IMR-90 (cell line): ENCODE data around the gene CFAP251. TPM values are rescaled to one million over a fixed set of nuclear protein-coding genes. Genes with fewer than 3 reads are reported as not detected.

Source experiments
- ATAC-seq: fragments of 200-7000 bp; cut with Tn5 transposase; 2 replicates; pipeline ENCODE4 v1.9.1; 2020; ENCODE audit warnings: low read depth, mild to moderate bottlenecking, moderate library complexity
- BruUV-seq: library from RNA; stranded (reverse); fragments of 400-500 nt; replicated peaks from 2 replicates; lab custom pipeline; 2021; lab: Mats Ljungman, UMichigan
- CTCF ChIA-PET: fragments of 300-600 bp; formaldehyde crosslinking; extraction: SDS; loops from one replicate; lab custom pipeline; 2021; ENCODE audit warnings: antibody characterized with exemption; lab: Yijun Ruan, JAX
- POLR2A ChIA-PET: fragments of 300-600 bp; sonication (Branson Sonifier 250); formaldehyde crosslinking; loops from one replicate; lab custom pipeline; 2022; ENCODE audit warnings: antibody characterized with exemption; ENCODE audit not compliant: unreplicated experiment; lab: Charles Lee
- DNase-seq: peaks from one replicate; pipeline ENCODE4 v3.0.0; 2013
- H2AFZ ChIP-seq: replicated peaks from 2 replicates; pipeline ENCODE3; 2013; ENCODE audit warnings: low read length, mild to moderate bottlenecking; ENCODE audit not compliant: poor library complexity
- H2AK5ac ChIP-seq: 2 replicates; pipeline ENCODE4 v1.6.1; 2013; ENCODE audit warnings: low read depth, low read length, inconsistent platforms
- H2AK9ac ChIP-seq: replicated peaks from 2 replicates; pipeline ENCODE3; 2013; ENCODE audit warnings: mild to moderate bottlenecking, low read depth, low read length, moderate library complexity; ENCODE audit not compliant: poor library complexity
- H2BK120ac ChIP-seq: 2 replicates; pipeline ENCODE4 v1.6.1; 2013; ENCODE audit warnings: low read depth, low read length, inconsistent platforms
- H2BK15ac ChIP-seq: 3 replicates; pipeline ENCODE4 v1.6.1; 2013; ENCODE audit warnings: low read depth, low read length, inconsistent platforms
- H2BK20ac ChIP-seq: 2 replicates; pipeline ENCODE4 v1.6.1; 2013; ENCODE audit warnings: low read depth, mild to moderate bottlenecking, inconsistent platforms, low read length, moderate library complexity
- H2BK5ac ChIP-seq: 2 replicates; pipeline ENCODE4 v1.6.1; 2013; ENCODE audit warnings: mild to moderate bottlenecking, low read depth, low read length, inconsistent platforms; ENCODE audit not compliant: poor library complexity, severe bottlenecking
- H3K14ac ChIP-seq: replicated peaks from 2 replicates; pipeline ENCODE4 v1.6.1; 2013; ENCODE audit warnings: low read depth, low read length, inconsistent platforms
- H3K18ac ChIP-seq: 2 replicates; pipeline ENCODE4 v1.6.1; 2013; ENCODE audit warnings: low read depth, low read length, control low read depth
- H3K23ac ChIP-seq: 2 replicates; pipeline ENCODE4 v1.6.1; 2013; ENCODE audit warnings: low read depth, low read length, inconsistent platforms
- H3K27ac ChIP-seq: 2 replicates; pipeline ENCODE4 v1.5.1; 2013; ENCODE audit warnings: mild to moderate bottlenecking, control low read depth, low read length; ENCODE audit not compliant: insufficient read depth
- H3K27me3 ChIP-seq: 2 replicates; pipeline ENCODE4 v1.6.1; 2013; ENCODE audit warnings: low read length; ENCODE audit not compliant: control insufficient read depth, insufficient read depth
- H3K36me3 ChIP-seq: 2 replicates; pipeline ENCODE4 v1.6.1; 2013; ENCODE audit warnings: low read length, mixed read lengths; ENCODE audit not compliant: control insufficient read depth, insufficient read depth
- H3K4ac ChIP-seq: 2 replicates; pipeline ENCODE4 v1.6.1; 2013; ENCODE audit warnings: low read depth, low read length, inconsistent platforms
- H3K4me1 ChIP-seq: 2 replicates; pipeline ENCODE4 v1.6.1; 2013; ENCODE audit warnings: low read length, mixed read lengths; ENCODE audit not compliant: control insufficient read depth, insufficient read depth
- H3K4me2 ChIP-seq: 2 replicates; pipeline ENCODE4 v1.6.1; 2013; ENCODE audit warnings: low read depth, mild to moderate bottlenecking, control low read depth, low read length, moderate library complexity
- H3K4me3 ChIP-seq: 2 replicates; pipeline ENCODE4 v1.5.1; 2013; ENCODE audit warnings: low read depth, mild to moderate bottlenecking, control low read depth, low read length, moderate library complexity; ENCODE audit not compliant: insufficient read depth
- H3K56ac ChIP-seq: 2 replicates; pipeline ENCODE4 v1.6.1; 2013; ENCODE audit warnings: low read length, inconsistent platforms; ENCODE audit not compliant: insufficient read depth; ENCODE audit errors: extremely low read depth
- H3K79me1 ChIP-seq, 2 experiments: 2 replicates each; pipeline ENCODE4 v1.6.1; 2013; ENCODE audit warnings: low read length in 2 of 2, inconsistent platforms in 1 of 2, low read depth in 1 of 2
- H3K9ac ChIP-seq: 2 replicates; pipeline ENCODE4 v1.6.1; 2013; ENCODE audit warnings: low read depth, low read length, control low read depth
- H3K9me1 ChIP-seq: 2 replicates; pipeline ENCODE4 v1.6.1; 2013; ENCODE audit warnings: low read length, inconsistent platforms; ENCODE audit not compliant: insufficient read depth
- H3K9me3 ChIP-seq: 2 replicates; pipeline ENCODE4 v1.6.1; 2013; ENCODE audit warnings: low read length; ENCODE audit not compliant: control insufficient read depth, insufficient read depth
- H4K20me1 ChIP-seq: 2 replicates; pipeline ENCODE4 v1.6.1; 2013; ENCODE audit warnings: low read length, inconsistent platforms; ENCODE audit not compliant: insufficient read depth
- H4K5ac ChIP-seq: 2 replicates; pipeline ENCODE4 v1.6.1; 2013; ENCODE audit warnings: mild to moderate bottlenecking, low read depth, low read length, control low read depth
- H4K8ac ChIP-seq, 2 experiments: 2 replicates each; pipeline ENCODE4 v1.6.1; 2013; ENCODE audit warnings: low read depth in 2 of 2, low read length in 2 of 2, control low read depth in 1 of 2, inconsistent platforms in 1 of 2
- H4K91ac ChIP-seq: 2 replicates; pipeline ENCODE4 v1.6.1; 2013; ENCODE audit warnings: low read depth, low read length, inconsistent platforms; ENCODE audit not compliant: insufficient read depth
- MAZ ChIP-seq: IDR thresholded peaks from 2 replicates; pipeline ENCODE4 v1.6.1; 2012; ENCODE audit warnings: low read depth, mild to moderate bottlenecking, low read length, improper control_type of control experiment, moderate library complexity, borderline replicate concordance
- RAD21 ChIP-seq: IDR thresholded peaks from 2 replicates; pipeline ENCODE4 v1.6.1; 2012; ENCODE audit warnings: low read length, improper control_type of control experiment
- RFX5 ChIP-seq: IDR thresholded peaks from 2 replicates; pipeline ENCODE4 v1.8.0; 2012; ENCODE audit warnings: low read depth, mild to moderate bottlenecking, low read length, moderate library complexity
- SMC3 ChIP-seq: fragments of 150-350 bp; IDR thresholded peaks from 2 replicates; pipeline ENCODE4 v1.6.1; 2016; ENCODE audit warnings: low read depth, mild to moderate bottlenecking, antibody characterized with exemption, low read length, moderate library complexity
- WGBS, 2 experiments: methylation state at CpG; one replicate each; pipeline versions ENCODE4 v1.1.5 to v1.1.7; 2013; ENCODE audit warnings: missing lambda C conversion rate in 2 of 2; ENCODE audit not compliant: insufficient read length in 1 of 2; ENCODE audit errors: extremely low coverage in 2 of 2; 5-methylcytosine and 5-hydroxymethylcytosine counted together
- dilution Hi-C: fragments of 300-500 bp; cut with HindIII; formaldehyde crosslinking; loops from one replicate; pipeline ENCODE4 v1.14.3; 2018; ENCODE audit warnings: low sequenced_read_pairs; ENCODE audit not compliant: unreplicated experiment
- in situ Hi-C: fragments of 300-500 bp; cut with MboI; formaldehyde crosslinking; loops from 3 replicates; pipeline ENCODE4 v1.14.3; 2019; ENCODE audit warnings: low sequenced_read_pairs, inconsistent platforms, mixed read lengths
- intact Hi-C: fragments of 100-400 bp; cut with micrococcal nuclease; formaldehyde crosslinking; loops from 2 replicates; pipeline ENCODE4 v1.10.0; 2022
- polyA plus RNA-seq, 3 experiments: library from polyadenylated mRNA; depleted of rRNA; stranded (reverse); fragments of >200 nt; gene quantifications; 2 replicates each; pipeline ENCODE4 v1.2.3, GENCODE V29; 2012; ENCODE audit warnings: low replicate concordance in 1 of 3
- total RNA-seq: library from RNA; depleted of rRNA; stranded (reverse); fragments of >200 nt; gene quantifications from 2 replicates; pipeline ENCODE4 v1.2.3, GENCODE V29; 2012
- TF ChIP-seq, protein P1 (sequence below): conservative IDR thresholded peaks from 2 replicates; pipeline ENCODE4 v1.5.1; 2012; ENCODE audit warnings: mild to moderate bottlenecking, low read depth, low read length, improper control_type of control experiment

Gene CFAP251
- total and polyA plus RNA-seq, 2 of the 4 experiments (the other 2 are of a cell fraction) = 7.8 to 9.1 TPM

GRCh38 chr12:122031342-122032216 is 113.2 kb downstream of the CFAP251 start:
- no peak overlapping the region for H4K5ac ChIP-seq
- DNase-seq = no peak
- H4K8ac ChIP-seq = no peak overlapping the region
- H2AFZ ChIP-seq = peak overlapping the region; percentile 34
- H3K36me3 ChIP-seq = peaks cover 2% of the 10 kb centered on the region; the same call in 1 of the 2 replicates
- CTCF ChIA-PET = no interaction called here
- peak; percentile 95 for ATAC-seq
- TF ChIP-seq, protein P1, sequence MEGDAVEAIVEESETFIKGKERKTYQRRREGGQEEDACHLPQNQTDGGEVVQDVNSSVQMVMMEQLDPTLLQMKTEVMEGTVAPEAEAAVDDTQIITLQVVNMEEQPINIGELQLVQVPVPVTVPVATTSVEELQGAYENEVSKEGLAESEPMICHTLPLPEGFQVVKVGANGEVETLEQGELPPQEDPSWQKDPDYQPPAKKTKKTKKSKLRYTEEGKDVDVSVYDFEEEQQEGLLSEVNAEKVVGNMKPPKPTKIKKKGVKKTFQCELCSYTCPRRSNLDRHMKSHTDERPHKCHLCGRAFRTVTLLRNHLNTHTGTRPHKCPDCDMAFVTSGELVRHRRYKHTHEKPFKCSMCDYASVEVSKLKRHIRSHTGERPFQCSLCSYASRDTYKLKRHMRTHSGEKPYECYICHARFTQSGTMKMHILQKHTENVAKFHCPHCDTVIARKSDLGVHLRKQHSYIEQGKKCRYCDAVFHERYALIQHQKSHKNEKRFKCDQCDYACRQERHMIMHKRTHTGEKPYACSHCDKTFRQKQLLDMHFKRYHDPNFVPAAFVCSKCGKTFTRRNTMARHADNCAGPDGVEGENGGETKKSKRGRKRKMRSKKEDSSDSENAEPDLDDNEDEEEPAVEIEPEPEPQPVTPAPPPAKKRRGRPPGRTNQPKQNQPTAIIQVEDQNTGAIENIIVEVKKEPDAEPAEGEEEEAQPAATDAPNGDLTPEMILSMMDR = peak; percentile 64
- no peak for TF ChIP-seq RFX5
- peak; percentile 51 for TF ChIP-seq SMC3
- peak; percentile 12; the same call in 1 of the 2 replicates for TF ChIP-seq MAZ
- peak; percentile 50 for TF ChIP-seq RAD21
- no peak overlapping the region for H3K23ac ChIP-seq
- no peaks in the 10 kb centered on the region for H3K9me3 ChIP-seq
- no peak overlapping the region for H3K4me2 ChIP-seq
- dilution Hi-C loops (no loop called here), intact Hi-C loops (no loop called here), in situ Hi-C loops (no loop called here)
- H2BK120ac ChIP-seq = no peak overlapping the region
- 50% methylated on average over 10 of the region's 21 CpGs; no CpG with 5 or more reads in 1 of the 2 experiments for WGBS, 2 experiments
- H2AK9ac ChIP-seq = peak overlapping the region; percentile 81
- no peak overlapping the region; the same call in 1 of the 2 replicates for H2AK5ac ChIP-seq
- no peak overlapping the region for H3K9ac ChIP-seq
- peaks cover 19 to 51% of the 10 kb centered on the region in 2 experiments for H3K79me1 ChIP-seq
- H2BK5ac ChIP-seq = no peak overlapping the region
- H3K9me1 ChIP-seq = no peaks in the 10 kb centered on the region; the same call in 1 of the 2 replicates
- H3K4me1 ChIP-seq = no peaks in the 10 kb centered on the region
- POLR2A ChIA-PET = no interaction called here
- no peak overlapping the region for H2BK15ac ChIP-seq
- no TSS peak for BruUV-seq
- no peak overlapping the region for H3K4me3 ChIP-seq
- H3K18ac ChIP-seq = no peak overlapping the region
- no peak overlapping the region for H2BK20ac ChIP-seq
- H3K27ac ChIP-seq = no peak overlapping the region
- no peak overlapping the region for H3K4ac ChIP-seq
- peaks cover 11% of the 10 kb centered on the region for H4K20me1 ChIP-seq
- no peaks in the 10 kb centered on the region for H3K27me3 ChIP-seq
- no peak overlapping the region for H4K91ac ChIP-seq
- H3K14ac ChIP-seq = no peak overlapping the region
- H3K56ac ChIP-seq = no peak overlapping the region
